Measurements from ENCODE around the gene PKN1. TPM values are rescaled to one million over a fixed set of nuclear protein-coding genes. Genes with fewer than 3 reads are reported as not detected.

PKN1 gene
- total and polyA plus RNA-seq, 2 of the 13 experiments (the other 11 are each of a cell fraction or from before 2014, with no cell fraction given): 45.7 to 54.5 TPM

DNA sequence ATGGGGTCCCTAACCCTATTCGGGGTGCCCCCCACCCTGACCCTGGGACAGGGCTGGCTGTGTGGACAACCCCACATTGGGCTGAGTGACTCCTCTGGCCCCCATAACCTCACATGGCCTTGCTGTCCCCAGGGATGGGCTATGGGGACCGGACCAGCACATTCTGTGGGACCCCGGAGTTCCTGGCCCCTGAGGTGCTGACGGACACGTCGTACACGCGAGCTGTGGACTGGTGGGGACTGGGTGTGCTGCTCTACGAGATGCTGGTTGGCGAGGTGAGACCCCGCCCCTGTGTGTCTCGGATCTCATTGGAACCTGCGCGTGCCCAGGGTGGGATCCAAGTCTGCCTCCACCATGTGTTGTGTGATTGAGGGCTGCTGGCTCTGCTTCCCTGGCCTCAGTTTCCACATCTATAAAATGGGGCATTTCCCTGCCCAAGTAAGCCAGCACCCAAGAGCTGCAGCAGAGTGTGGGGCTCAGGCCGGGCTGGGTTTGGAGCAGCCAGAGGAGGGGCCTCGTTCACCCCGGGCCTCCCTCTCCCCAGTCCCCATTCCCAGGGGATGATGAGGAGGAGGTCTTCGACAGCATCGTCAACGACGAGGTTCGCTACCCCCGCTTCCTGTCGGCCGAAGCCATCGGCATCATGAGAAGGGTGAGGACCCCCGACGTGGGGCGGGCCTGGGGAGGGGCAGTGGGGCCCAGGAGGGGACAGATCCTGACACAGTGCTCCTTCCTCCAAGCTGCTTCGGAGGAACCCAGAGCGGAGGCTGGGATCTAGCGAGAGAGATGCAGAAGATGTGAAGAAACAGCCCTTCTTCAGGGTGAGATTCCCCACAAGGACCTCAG, 37.1 kb downstream of the PKN1 start:
- BruUV-seq (replicated peaks): TSS peak; percentile 40
- no peak for ATAC-seq
- Histone ChIP-seq H3K36me3 (replicated peaks in 1 of 2; ENCODE audit: control insufficient read depth in 1 of 2, insufficient read depth in 2 of 2, low read length in 2 of 2) (peaks cover 0 to 2% of the 10 kb centered on the region in 2 experiments), H3K9ac (ENCODE audit: insufficient read depth, low read depth, low read length) (no peak overlapping the region), H3K4me3 (replicated peaks in 1 of 3; ENCODE audit: insufficient read depth in 1 of 3, low read depth in 2 of 3, low read length in 3 of 3) (no peak overlapping the region), H3K4me2 (ENCODE audit: low read depth, low read length) (no peak overlapping the region), H3K27ac (ENCODE audit: extremely low read length, insufficient read depth, low read length) (no peak overlapping the region), H3K9me3 (ENCODE audit: low read length) (no peaks in the 10 kb centered on the region), H3K4me1 (ENCODE audit: insufficient read depth, low read length) (peaks cover 15% of the 10 kb centered on the region), H4K20me1 (ENCODE audit: insufficient read depth, low read length) (no peaks in the 10 kb centered on the region), H3K79me2 (ENCODE audit: insufficient read depth, low read length) (no peaks in the 10 kb centered on the region), H2AFZ (ENCODE audit: low read length) (no peak overlapping the region), H3K27me3 (ENCODE audit: control insufficient read depth in 1 of 2, insufficient read depth in 2 of 2, low read length in 2 of 2) (no peaks in the 10 kb centered on the region; a peak in 1 of 5 replicates)
- intact Hi-C loops (cut with micrococcal nuclease; ENCODE audit: unreplicated experiment) (no loop called here), in situ Hi-C loops (cut with HindIII; ENCODE audit: extremely low pct_ligation_motif_present, low pct_unique_long_range_greater_than_20kb) (no loop called here)
- CTCF ChIA-PET (ENCODE audit: low intra/inter-chr PET ratio, low total read pairs): no interaction called here
- 97% methylated on average over 27 of the region's 32 CpGs for WGBS (ENCODE audit: low lambda C conversion rate)
- TF ChIP-seq PRMT3 (CRISPR knock-in tag; IDR thresholded peaks at IDR 0.05; ENCODE audit: borderline replicate concordance, low read depth) (no peak), LBX2 (CRISPR knock-in tag; IDR thresholded peaks at IDR 0.05; ENCODE audit: borderline replicate concordance) (no peak), ZNF629 (CRISPR knock-in tag; conservative IDR thresholded peaks at IDR 0.05) (peak; percentile 70), ZNF550 (CRISPR knock-in tag; IDR thresholded peaks at IDR 0.05; ENCODE audit: borderline replicate concordance) (no peak), YEATS4 (CRISPR knock-in tag; IDR thresholded peaks at IDR 0.05; ENCODE audit: borderline replicate concordance) (no peak), MLLT10 (CRISPR knock-in tag; IDR thresholded peaks at IDR 0.05) (no peak), PAF1 (CRISPR knock-in tag; IDR thresholded peaks at IDR 0.05) (no peak), ZBTB42 (CRISPR knock-in tag; IDR thresholded peaks at IDR 0.05) (no peak), DBP (CRISPR knock-in tag; IDR thresholded peaks at IDR 0.05; ENCODE audit: not compliant biosample characterization) (no peak)
- FAIRE-seq: no peak
- DNase-seq (ENCODE audit: low spot score): no peak
- POLR2A ChIA-PET: no interaction called here

All from HepG2 (cell line).